NCI-H524 treated with DMSO at 0.1 percent for 48 hours (cell line): ENCODE measurements around the gene NDRG2.

Experiments
- DNase-seq: peaks from one replicate; lab custom pipeline; 2025; lab: John Stamatoyannopoulos, UW

NDRG2 gene

GRCh38 chr14:21033133-21033698, 8.4 kb upstream of the NDRG2 start:
- no peak for DNase-seq

GRCh38 chr14:21032326-21033132, 7.7 kb upstream of the NDRG2 start:
- DNase-seq: no peak

GRCh38 chr14:21030531-21030930, 5.7 kb upstream of the NDRG2 start:
- no peak for DNase-seq

- no peak for DNase-seq
Observed at GRCh38 chr14:21029917-21030316, 5.1 kb upstream of the NDRG2 start, which contains the start of gene TPPP2. Gene TPPP2 (plus strand): TSS chr14:21030217. CDS start chr14:21030582, 365 bp downstream.

GRCh38 chr14:21026988-21027315, 2.1 kb upstream of the NDRG2 start:
- DNase-seq: no peak

GRCh38 chr14:21026274-21026987, 1.6 kb upstream of the NDRG2 start:
- DNase-seq: no peak

GRCh38 chr14:21025371-21026273, 761 bp upstream of the NDRG2 start:
- no peak for DNase-seq

- no peak for DNase-seq
Observed at GRCh38 chr14:21023817-21024584, 860 bp downstream of the NDRG2 start.

- DNase-seq: no peak
Observed at GRCh38 chr14:21023174-21023573, 1.7 kb downstream of the NDRG2 start.

GRCh38 chr14:21022686-21023085, 2.2 kb downstream of the NDRG2 start:
- no peak for DNase-seq

GRCh38 chr14:21020977-21021545, 3.8 kb downstream of the NDRG2 start:
- no peak for DNase-seq

- DNase-seq: no peak
Observed at GRCh38 chr14:21019366-21019765, 5.5 kb downstream of the NDRG2 start.

- DNase-seq: no peak
Observed at GRCh38 chr14:21018781-21019180, 6.1 kb downstream of the NDRG2 start.

- no peak for DNase-seq
Observed at GRCh38 chr14:21018286-21018685, 6.6 kb downstream of the NDRG2 start.

- no peak for DNase-seq
Observed at GRCh38 chr14:21017528-21018245, 7.2 kb downstream of the NDRG2 start.

GRCh38 chr14:21016413-21017190, 8.3 kb downstream of the NDRG2 start:
- no peak for DNase-seq

- no peak for DNase-seq
Observed at GRCh38 chr14:21015312-21015711, 9.5 kb downstream of the NDRG2 start.

- peak; percentile 65 for DNase-seq
Observed at GRCh38 chr14:21014761-21015190, 10.1 kb downstream of the NDRG2 start.

GRCh38 chr14:21011136-21011535, 13.7 kb downstream of the NDRG2 start:
- no peak for DNase-seq
